ENCODE measurements around the gene CCDC92B.

CCDC92B gene

DNA sequence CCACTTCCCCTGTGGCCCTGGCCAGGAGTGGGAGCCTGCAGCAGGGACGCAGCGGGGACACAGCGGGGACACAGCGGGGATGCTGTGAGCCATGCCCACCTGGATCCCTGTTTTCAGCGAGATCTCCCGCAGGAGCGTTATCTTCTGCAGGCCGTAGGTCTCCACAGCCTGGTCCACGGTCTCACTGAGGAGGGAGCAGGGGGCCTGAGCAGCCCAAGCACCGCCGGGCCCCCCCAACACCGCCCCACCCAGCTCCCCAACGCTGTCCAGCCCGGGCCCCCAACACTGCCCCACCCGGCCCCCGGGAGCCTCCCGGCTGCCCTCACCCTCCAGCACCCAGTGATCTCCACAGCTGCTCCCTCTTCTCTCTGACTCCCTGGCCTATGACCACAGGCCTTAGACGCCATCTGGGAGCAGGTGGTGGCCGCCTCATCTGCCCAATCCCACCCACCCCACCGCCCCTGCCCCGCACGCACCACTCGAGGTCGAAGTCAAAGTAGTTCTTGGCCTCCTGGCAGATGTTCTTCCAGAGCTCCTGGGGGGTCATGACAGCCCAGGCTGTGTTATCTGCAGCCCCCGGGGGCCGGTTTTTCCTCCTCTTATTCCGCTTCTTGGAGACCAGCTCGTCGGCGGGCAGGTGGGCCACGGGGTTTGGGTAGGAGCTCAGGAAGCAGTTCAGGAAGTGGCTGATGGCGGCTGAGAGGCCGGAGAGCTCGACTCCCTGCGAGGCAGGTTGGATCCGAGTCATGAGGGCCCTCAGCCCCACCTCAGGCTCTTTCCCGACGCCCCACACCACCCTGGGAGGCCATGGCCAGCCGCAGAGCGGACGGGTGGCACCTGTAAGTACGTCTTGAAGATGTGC, 54.8 kb downstream of the CCDC92B start:
- no peak for DNase-seq (ENCODE audit: low read depth in 2 of 2)
- TF ChIP-seq, protein P1, sequence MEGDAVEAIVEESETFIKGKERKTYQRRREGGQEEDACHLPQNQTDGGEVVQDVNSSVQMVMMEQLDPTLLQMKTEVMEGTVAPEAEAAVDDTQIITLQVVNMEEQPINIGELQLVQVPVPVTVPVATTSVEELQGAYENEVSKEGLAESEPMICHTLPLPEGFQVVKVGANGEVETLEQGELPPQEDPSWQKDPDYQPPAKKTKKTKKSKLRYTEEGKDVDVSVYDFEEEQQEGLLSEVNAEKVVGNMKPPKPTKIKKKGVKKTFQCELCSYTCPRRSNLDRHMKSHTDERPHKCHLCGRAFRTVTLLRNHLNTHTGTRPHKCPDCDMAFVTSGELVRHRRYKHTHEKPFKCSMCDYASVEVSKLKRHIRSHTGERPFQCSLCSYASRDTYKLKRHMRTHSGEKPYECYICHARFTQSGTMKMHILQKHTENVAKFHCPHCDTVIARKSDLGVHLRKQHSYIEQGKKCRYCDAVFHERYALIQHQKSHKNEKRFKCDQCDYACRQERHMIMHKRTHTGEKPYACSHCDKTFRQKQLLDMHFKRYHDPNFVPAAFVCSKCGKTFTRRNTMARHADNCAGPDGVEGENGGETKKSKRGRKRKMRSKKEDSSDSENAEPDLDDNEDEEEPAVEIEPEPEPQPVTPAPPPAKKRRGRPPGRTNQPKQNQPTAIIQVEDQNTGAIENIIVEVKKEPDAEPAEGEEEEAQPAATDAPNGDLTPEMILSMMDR (IDR thresholded peaks at IDR 0.05; ENCODE audit: low read depth, low read length), result no peak

DNA sequence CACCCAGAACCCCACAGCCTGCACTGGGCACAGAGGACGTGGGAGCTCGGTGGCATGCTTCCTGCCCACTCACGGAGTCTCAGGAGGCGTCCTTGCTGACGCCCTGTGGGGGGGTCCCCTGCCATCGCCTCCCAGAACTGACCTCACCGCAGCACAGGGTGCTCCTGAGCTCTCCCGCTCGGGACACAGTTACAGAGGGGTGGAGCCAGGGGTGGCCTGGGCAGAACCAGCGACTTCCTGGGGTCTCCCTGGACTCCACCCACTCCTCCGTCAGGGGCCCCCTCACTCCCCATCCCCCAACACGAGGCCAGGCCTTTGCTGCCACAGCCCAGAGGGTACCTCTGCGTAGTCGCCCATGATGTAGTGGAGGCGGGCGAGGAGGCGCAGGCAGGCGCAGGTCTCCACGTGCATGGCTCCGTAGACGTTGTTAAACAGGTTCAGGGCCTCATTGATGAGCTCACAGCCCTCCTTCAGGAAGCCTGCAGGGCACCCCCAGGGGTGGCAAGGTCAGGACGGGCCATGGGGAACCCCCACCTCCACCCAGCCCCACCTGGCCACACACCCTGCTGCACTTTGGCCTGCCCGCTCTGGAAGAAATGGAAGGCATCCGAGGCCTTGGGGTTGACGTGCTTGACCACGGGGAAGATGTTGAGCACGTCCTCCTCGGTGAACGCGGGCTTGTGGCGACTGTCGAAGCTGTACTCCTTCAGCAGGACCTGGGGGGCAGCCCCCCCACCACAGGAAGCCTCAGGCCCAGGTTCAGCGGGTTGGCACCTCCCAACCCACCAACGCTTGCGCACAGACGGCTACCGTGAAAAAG, 55.7 kb downstream of the CCDC92B start:
- H3K4me3 ChIP-seq (replicated peaks in 1 of 2; ENCODE audit: low read depth in 2 of 2, low read length in 2 of 2), result no peak overlapping the region
- no peak for DNase-seq (ENCODE audit: low read depth in 2 of 2)
- TF ChIP-seq, protein P1 (IDR thresholded peaks at IDR 0.05; ENCODE audit: low read depth, low read length), result no peak

More for the DNA sequence above, 54.8 kb downstream of the CCDC92B start:
- H3K4me3 ChIP-seq (replicated peaks in 1 of 2; ENCODE audit: low read depth in 2 of 2, low read length in 2 of 2), result no peak overlapping the region

DNA sequence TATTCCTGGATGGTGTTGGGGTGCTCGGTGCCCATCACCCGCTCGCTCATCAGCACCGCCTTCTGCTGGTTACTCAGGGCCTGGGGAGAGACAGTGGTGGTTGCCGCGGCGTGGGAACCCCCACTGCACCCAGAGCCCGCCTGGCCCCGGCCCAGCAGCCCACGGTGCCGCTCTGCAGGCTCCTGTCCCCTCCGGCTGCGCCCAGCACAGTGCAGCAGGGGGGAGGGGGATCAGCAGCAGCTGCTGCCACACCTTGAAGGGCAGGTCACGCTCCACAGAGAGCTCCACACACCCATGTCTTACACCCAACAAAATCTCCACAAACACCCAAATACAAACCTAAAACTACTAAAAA, 56.7 kb downstream of the CCDC92B start:
- TF ChIP-seq, protein P1 (IDR thresholded peaks at IDR 0.05; ENCODE audit: low read depth, low read length), result no peak
- no peak overlapping the region for H3K4me3 ChIP-seq (replicated peaks in 1 of 2; ENCODE audit: low read depth in 2 of 2, low read length in 2 of 2)
- DNase-seq (ENCODE audit: low read depth in 2 of 2), result no peak

DNA sequence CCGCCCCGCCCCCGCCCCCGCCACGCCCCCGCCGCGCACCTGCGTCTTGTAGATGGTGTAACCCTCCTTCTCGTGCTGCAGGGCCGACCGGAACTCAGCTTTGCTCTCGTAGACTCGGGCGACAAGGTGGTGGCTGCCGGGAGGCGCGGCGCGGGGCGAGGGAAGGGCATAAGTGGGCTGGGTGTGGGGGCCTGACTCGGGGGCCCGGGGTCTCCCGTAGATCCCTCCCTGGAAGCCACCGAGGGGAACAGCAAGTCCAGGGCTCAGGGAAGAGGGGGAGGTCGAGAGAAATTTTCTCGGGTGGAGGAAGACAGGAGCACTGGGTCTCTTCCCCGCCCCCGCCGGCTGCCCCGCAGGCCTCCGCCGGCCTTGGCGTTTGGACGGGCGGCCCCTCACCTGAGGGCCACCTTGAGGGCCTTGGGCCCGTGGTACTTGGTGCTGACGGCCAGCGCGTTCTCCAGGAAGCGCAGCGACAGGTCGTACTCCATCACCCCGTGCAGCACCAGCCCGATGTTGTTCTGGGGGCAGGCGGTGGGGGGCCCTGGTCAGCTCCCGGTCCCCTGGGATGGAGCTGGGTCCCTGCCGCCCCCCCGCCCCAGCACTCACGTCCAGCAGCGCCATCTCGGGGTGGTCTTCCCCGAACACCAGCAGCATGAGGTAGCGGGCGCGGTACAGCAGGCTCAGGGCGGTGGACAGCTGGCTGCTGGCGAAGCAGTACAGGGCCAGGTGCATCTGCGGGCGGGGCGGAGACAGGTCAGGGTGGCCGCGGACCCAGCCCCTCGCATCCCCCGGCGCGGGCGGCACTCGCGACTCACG, 57.3 kb downstream of the CCDC92B start:
- no peak overlapping the region for H3K4me3 ChIP-seq (replicated peaks in 1 of 2; ENCODE audit: low read depth in 2 of 2, low read length in 2 of 2)
- TF ChIP-seq, protein P1 (IDR thresholded peaks at IDR 0.05; ENCODE audit: low read depth, low read length), result no peak
- no peak for DNase-seq (ENCODE audit: low read depth in 2 of 2)

DNA sequence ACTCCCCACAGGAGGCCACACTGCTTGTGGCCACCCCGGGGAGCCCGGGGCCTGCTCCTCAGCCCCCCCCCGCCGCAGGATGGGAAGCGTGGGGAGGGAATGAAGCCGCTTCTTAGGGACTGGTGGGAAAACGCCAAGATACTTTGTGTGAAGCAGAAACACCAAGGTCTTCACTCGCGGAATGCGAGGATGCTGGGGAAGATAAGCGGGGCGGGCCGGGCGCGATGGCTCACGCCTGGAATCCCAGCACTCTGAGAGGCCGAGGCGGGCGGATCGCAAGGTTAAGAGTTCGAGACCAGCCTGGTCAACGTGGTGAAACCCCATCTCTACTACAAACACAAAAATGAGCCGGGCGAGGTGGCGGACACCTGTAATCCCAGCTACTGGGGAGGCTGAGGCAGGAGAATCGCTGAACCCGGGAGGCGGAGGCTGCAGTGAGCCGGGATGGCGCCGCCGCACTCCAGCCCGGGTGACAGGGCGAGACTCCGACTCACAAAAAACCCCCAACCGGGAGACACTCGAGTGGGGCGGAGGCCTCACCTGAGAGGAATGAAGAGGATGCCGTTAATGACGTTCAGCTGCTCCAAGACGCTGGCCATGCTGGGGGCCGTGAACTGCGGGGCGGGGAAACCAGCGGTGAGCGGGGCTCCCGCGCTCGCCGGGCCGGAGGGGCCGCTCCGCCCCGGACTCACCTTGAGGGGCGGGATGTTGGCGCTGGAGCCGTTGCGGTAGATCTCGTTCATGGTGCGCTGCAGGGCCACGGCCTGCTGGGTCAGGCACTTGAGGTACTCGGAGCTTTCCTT, 58.2 kb downstream of the CCDC92B start:
- no peak overlapping the region for H3K4me3 ChIP-seq (replicated peaks in 1 of 2; ENCODE audit: low read depth in 2 of 2, low read length in 2 of 2)
- DNase-seq (ENCODE audit: low read depth in 2 of 2), result no peak
- TF ChIP-seq, protein P1 (IDR thresholded peaks at IDR 0.05; ENCODE audit: low read depth, low read length), result no peak

All from cardiac fibroblast (primary cell).